CD4-positive, alpha-beta T cell treated with Interleukin-1 beta for 1 hour (primary cell): Measurements from ENCODE around the gene NPTX1.

Source experiments
- DNase-seq, 2 donors: peaks; one replicate each; pipeline ENCODE4 v3.0.0-alpha.2; 2020 to 2022

NPTX1 gene

DNA sequence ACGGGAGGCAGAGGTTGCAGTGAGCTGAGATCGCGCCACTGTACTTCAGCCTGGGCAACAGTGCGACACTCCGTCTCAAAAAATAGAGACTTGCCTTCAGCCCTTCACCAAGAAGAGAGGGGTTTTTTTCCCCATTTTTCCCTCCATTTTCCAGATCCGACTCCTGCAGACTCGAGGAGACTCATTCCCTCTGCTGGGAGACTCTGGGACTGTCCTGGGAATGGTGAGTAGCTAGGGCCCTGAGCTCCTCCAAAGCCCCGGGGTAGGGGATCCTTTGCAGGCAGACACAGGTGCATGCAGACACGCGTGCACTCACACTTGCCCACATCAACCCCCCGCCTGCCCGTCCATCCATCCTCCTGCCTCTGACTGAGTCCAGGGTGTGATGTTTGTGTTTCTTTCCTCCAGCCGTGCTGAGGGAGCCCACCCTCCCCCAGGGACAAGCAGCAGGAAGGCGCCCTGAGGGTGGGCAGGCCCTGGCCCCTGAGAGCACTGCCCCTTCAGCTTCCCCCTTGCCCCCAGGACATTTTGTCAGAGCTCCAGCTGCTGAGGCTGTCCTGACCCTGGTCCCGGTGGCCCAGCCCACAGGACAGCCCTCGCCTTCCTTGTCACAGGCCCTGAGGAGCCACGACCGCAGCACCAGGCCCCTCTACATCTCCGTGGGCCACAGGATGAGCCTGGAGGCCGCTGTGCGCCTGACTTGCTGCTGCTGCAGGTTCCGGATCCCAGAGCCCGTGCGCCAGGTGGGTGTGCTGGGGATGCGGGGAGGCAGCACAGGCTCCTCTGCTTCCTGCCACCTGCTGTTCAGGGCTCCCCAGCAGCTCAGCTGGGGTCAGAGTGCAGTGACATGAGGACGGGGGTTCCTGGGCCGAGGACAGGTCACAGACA, 51.3 kb downstream of the NPTX1 start:
- DNase-seq: no peak

DNA sequence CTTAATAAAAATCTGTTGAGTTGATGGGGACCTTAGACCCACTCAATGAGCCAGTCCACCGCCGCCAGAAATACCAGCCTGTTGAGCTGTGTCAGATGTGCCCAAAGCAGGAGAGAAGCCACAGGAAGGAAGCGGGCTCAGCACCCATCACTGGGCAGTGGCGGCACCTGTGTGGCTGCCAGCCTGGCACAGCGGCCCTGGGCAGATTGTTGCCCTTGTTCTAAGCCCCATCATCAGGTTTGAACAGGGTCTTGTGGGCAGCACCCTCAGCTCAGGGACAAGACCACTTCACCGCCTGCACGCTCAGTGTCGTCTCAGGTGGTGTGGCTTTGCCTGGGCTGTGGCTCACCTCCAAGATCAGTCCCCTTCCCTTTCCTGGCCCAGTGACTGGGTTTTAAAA, 52.1 kb downstream of the NPTX1 start:
- peak in 1 of 2 donors; percentile 14 for DNase-seq

DNA sequence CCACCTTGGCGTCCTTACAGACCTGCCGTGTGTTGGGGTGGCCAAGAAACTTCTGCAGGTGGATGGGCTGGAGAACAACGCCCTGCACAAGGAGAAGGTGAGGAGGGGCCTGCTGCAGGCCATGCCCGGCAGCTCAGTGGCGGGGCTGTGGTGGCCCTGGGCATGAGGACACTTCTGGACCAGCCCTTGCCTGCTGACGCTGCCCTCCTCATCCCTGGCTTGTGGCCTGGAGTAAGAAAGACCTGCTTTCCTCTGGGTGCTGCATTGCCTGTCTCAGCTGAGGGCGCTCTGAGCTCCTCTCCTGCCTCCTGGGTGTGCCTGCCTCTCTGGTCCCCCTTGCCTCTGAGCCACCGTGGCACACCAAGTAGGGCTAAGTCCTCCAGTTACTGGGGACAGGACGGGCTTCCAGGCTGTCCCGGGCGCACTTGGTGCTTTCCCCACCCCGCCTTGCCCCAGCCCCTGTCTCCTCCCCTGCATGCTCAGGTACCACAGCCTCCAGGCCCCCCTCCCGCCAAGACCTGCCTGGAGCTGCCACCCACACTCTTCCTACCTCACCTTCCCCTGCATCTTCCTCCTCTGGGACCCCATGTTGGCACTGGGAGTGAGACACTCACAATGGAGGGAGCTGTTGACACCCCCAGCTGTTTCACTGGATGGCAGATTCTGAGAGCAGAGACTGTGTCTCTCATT, 52.7 kb downstream of the NPTX1 start:
- DNase-seq: no peak

DNA sequence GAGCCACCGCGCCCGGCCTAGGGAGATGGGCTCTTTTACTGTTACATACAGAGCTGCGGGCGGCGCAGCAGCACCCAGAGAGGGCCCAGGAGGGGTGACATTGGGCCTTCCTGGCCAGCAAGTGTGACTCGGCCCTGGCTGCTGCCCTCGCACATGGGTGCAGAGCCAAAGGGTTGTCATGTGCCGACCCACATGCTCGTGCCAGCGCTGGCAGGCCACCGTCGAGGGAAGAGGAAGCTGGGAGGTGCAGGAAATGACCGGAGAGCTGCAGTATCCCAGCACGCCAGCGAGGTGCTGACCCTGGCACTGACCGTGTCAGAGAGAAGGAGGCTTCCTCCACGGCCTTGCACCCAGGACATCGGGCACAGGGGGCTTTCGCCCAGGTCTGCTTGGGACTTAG, 53.4 kb downstream of the NPTX1 start:
- no peak for DNase-seq

GRCh38 chr17:80422276-80422675, 54.1 kb downstream of the NPTX1 start:
- DNase-seq: no peak

DNA sequence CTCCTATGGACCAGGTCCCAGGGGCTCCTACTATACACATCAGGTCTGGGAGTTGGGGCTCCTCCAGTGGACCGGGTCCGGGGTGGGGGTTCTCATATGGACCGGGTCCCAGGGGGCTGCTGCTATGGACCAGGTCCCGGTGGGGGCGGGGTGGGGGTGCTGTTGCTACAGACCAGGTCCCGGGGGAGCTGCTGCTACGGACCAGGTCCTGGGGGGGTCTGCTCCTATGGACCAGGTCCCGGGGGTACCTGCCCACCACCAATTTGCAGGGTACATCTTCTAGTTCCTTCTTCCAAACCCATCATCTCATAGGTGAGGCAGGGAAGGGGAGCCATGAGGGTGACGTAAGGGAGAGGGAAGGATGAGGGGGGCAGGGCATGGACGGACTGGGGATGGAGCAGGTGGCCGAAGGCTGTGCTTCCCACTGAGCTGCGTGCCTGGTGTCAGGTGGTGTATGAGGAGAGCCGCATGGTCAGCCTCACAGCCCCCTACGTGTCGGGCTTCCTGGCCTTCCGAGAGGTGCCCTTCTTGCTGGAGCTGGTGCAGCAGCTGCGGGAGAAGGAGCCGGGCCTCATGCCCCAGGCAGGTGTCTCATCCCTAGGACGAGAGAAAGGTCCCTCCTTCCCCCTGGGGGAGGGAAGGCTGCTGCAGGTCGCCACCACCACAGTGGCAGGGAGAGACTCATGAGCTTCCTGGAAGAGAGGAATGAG, 54.9 kb downstream of the NPTX1 start:
- no peak for DNase-seq

GRCh38 chr17:80419255-80419654, 57.2 kb downstream of the NPTX1 start:
- DNase-seq: no peak

GRCh38 chr17:80418589-80418988, 57.8 kb downstream of the NPTX1 start:
- no peak for DNase-seq
